ENCODE results near the gene ZNF669.

Gene ZNF669

DNA sequence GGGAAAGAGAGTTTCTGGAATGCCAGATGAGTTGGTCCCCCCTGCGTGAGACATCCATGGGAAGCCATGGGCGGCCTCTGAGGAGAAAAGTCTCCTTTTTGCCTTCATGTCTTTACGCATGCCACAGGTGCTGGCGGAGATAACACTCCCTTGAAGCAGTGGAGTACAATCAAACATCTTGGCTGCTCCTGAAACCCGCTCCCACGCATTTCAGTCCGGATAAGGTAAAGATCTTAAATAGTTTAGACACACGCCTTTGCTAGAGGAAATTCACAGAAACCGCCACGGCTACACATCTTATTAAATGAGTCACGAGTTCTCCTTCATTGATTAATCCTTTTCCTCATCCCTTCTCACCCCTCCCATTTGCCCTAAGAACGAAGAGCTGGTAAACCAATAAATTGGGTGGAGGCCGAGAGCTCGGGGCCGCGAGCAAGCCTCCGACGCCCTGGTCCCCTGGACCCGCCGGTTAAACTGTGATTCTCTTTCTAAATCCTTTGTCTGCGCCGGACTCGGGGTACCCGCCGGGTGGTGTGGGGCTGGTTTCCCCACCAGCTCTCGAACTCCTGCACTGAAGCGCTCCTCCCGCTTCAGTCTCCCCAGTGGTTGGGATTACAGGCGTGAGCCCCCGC is 6.6 kb upstream of the ZNF669 start:
- DNase-seq: peak; percentile 47

- DNase-seq: no peak
Measured at GRCh38 chr1:247107694-247108093, 3.5 kb upstream of the ZNF669 start.

- DNase-seq: no peak
Measured at GRCh38 chr1:247105966-247106365, 1.8 kb upstream of the ZNF669 start.

DNA sequence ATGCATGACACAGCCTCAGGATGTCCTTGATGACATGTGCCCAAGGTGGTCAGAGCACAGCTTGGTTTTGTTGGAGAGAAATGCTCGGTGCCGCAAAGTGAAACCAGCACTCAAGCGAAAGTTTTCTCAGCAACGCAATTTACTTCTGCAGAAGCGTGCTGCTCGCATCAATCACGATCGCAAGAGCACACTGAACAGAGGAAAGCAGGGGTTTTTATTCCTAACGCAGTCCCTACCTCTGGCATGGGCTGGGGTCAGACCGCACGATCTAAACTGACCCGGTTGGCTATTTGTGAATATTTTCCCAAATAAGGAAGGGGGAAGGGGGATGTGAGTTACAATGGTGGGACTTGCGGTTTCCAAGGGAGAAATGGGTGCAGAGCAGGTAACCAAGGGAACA is 809 bp upstream of the ZNF669 start:
- DNase-seq: no peak

GRCh38 chr1:247102381-247102780 is 1.8 kb downstream of the ZNF669 start:
- DNase-seq: no peak

DNA sequence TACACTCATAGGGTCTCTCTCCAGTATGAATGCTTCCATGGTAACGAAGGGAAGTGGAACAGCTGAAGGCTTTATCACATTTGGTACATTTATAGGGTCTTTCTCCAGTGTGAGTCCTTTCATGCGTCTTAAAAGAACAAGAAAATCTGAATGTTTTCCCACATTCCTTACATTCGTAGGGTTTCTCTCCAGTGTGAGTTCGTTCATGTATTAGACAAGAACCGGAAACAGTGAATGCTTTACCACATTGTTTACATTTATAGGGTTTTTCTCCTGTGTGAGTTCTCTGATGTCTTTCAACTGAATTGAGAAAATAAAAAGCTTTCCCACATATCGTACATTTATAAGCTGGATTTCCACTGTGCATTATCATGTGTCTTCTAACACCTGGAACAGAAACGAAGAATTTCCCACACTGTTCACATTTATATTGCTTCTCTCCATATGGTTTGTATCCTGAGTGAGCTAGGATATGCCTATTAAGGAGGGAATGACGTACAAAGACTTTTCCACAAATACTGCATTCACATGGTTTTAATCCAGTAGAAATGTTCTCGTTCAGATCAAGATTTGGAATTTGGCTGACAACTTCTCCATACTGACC is 3.4 kb downstream of the ZNF669 start:
- DNase-seq: no peak

DNA sequence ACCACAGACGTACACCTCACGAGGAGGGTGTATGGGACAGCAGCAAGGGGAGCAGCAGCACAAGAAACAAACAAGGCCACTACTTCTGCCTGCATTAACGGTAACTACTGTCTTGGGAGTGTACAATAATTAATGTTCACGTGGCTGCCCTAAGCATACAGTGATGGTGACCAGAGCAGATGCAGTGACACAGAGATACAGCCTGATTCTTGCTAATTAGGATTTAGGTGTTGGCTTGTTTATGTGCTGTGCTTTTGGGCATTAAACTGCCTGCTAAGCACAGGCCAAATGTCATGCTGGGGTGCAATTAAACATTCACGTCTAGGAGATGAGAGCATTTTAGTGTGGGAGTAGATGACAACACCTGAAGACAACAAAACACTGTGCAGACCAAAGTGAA is 7.2 kb downstream of the ZNF669 start:
- no peak for DNase-seq

DNA sequence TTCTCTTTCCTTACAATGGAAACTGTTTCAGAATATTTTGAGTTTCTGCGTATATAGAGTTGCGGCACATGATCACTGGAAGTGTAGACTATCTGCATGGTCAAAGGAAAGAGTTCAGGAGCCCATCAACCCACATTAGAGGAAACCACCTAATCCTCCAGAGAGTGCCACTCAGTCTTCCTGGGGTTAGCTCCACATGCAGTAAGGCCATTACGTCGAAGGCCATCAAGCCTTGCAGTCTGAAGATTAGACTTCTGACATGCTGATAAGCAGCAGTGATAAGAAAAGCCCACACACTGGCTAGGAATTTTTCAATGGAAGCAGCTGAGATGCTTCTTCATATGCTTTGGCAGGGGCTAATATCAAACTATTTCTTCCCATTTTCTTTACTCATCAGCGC is 7.6 kb downstream of the ZNF669 start:
- no peak for DNase-seq

DNA sequence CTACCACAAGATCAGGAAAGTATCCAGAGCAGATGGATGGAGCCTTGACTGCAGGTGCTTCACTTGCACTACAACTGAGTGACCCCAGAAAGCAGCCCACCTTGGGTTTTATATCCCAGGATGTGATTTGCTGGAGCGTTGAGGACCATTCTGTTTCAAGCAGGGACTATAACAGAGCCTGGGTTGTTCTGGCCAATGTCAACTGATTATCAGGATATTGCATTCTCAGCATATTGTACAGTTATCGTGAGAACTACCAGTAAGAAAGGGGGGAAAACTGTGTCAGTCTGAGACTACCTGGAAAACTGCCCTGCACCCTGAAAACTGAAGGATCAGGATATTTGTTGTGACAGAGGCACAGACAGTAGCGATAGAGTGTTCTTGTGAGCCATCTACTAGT is 8.0 kb downstream of the ZNF669 start:
- DNase-seq: no peak

DNA sequence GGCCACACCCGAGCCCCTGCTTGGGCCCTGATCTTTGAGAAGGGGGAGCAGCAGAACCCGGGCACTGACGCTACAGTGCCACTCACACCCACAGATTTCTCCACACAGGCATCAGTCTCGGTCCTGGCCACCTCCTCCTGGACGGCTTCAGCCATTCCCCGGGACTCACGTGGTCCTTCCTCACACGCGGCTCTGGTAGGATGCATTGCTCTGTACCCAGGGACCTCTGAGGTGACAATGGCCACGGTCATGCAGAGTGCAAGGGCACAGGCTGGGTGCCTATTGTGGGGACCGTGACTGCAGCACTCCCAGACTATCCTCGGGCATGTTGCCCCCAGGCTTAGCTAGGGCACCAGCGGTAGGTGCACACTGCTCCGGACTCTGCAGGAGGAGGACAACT is 13.7 kb downstream of the ZNF669 start:
- DNase-seq: no peak

DNA sequence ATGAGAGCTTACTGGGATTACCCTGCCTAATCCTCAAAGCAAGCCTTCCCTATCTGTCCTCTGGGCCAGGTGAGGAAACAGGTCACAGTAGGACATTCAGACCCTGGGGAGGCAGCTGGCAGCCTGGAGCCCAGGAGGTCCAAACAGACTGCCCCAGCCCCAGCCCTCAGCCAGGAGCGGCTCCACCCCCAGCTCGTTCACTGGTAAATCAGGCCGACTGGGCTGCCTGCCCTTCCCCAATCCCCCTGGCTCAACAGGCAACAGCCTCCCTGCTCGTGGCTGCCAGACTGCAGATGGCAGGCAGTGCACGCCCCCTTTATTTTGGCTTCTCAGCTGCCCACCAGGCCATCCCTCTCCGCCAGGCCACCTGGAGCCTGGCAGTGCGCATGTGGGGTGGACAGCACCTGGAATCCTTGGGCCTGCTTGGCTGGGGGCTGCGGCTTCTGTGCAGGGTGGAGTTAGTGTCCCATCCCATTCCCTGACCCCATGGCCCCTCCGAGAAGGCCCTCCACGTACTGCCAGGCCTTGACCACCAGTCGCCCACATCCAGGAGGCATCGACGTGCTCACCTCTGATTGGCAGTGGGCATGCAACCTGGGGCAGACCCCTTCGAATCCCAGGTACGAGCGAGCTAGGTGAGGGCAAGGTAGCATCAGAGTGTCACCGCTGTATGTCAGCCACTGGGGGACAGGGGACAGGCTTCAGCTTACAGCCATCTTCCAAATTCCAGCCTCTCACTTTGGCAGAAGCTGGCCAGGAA is 14.4 kb downstream of the ZNF669 start:
- no peak for DNase-seq

DNA sequence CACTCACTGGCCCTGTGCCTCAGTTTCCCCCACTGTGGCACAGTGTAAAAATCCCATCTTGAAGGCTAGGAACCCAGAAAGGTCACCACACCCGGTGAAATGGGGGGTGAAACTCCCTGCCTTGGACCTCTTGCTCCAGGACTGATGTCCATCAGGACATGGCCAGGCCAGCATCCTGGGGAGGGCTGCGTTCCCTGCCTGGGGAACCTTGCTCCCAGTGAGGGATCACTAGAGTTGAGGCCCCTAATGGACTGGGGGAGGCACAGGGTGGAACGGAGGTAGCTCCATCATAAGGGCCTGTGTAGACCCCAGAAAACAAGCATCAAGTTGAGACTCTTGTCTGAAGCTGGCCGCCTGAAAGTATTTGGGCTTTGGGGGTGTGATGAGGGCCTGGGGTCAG is 15.2 kb downstream of the ZNF669 start:
- no peak for DNase-seq

GRCh38 chr1:247087256-247087655 is 16.9 kb downstream of the ZNF669 start:
- no peak for DNase-seq

- no peak for DNase-seq
Measured at GRCh38 chr1:247085310-247085709, 18.8 kb downstream of the ZNF669 start.

- DNase-seq: no peak
Measured at GRCh38 chr1:247084771-247085170, 19.4 kb downstream of the ZNF669 start.

- no peak for DNase-seq
Measured at GRCh38 chr1:247079141-247079874, 24.8 kb downstream of the ZNF669 start.

GRCh38 chr1:247078258-247079140 is 25.7 kb downstream of the ZNF669 start, which contains the start of gene ZNF670:
Gene ZNF670 (minus strand): TSS chr1:247078811. CDS start chr1:247078596, 215 bp downstream.
- peak; percentile 92 for DNase-seq

DNA sequence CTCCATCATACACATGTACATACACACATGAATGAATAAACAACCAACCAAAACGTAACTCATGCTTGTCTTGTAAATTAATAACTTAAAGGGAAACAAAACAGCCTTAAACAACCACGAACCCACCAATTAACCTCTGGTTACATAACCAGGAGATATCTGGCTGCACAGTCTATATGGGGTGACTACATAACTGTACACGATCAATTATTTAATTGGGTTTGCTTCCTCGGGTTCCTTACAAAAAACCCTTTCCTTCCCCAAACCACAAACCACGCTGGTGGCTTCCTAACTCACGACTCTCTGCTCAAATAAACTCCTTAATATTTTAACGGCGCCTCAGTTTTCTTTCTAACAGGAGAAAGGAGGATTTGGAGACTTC is 26.3 kb downstream of the ZNF669 start:
- DNase-seq: no peak

GRCh38 chr1:247077213-247077612 is 26.9 kb downstream of the ZNF669 start:
- DNase-seq: no peak

DNA sequence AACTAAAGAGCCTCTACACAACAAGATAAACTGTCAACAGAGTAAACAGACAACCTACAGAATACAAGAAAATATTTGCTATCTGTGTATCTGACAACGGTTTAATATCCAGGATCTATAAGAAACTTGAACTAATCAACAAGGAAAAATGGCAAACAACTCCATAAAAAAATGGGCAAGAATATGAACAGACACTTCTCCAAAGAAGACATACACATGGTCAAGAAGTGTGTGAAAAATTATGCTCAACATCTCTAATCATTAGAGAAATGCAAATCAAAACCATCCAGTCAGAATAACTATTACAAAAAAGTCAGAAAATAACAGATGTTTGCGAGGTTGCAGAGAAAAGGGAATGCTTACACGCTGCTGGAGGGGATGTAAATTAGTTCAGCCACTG is 33.5 kb downstream of the ZNF669 start:
- DNase-seq: no peak

DNA sequence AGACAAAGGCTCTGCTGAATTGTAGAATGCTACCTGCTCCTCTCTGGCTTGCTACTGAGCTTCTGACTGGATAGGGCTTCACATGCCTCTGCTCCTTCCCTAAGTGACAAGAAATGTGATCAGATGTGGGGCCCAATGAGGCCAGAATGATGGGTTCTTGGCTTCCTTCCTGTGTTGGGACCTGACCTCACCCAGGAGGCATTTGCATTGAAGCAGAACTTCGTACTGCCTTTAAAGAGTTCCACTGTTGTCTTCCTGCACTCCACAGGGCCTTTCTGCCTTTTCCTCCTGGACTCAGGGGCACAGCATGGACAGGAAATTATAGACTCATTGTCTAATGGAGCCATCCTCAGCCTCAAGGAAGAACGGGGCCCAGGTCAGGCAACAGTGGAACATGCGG is 39.9 kb downstream of the ZNF669 start:
- DNase-seq: no peak

DNA sequence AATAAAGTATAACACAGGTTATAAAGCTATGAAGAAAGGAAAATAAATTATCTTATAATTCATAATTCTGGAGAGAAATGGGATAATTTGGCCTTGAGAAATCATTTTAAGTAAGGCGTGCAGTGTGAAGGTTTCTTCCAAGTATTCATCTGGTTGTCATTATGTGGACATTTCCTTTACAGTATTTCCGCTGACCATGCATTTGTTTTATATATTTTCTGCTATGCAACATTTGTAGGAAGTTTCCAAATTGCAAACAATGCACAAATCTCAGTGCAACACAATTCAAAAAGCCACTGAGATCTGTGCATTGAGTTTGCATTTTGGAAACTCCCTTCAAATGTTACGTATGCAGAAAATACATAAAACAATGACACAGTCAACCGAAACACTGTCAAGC is 43.4 kb downstream of the ZNF669 start:
- DNase-seq: no peak

DNA sequence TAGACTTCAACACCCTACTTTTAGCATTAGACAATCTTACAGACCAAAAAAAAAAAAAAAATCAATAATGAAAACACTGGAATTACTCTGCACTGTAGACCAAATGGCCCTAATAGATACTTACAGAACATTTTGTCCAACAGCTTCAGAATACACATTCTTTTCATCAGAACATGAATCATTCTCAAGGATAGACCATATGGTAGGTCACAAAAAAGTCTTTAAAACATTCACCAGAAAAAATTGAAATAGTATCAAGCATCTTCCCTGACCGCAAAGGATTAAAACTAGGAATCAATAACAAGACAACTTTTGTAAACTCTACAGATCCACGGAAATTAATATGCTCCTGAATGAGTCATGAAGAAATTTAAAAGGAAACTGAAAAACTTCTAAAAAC is 48.1 kb downstream of the ZNF669 start:
- DNase-seq: no peak

Data from activated naive CD4-positive, alpha-beta T cell treated with anti-CD3 and anti-CD28 coated beads, Interleukin-2, amount 50 U/mL, for 16 hours (primary cell).